Measurements from ENCODE around the gene CNOT2.
A peak's percentile ranks its signal among the peaks of the same experiment; 100 is the strongest.
"Not testable (repeated sequence)": the region's sequence is repeated elsewhere in the genome, so short reads cannot be mapped to it uniquely, and the experiment has no call there.

Gene CNOT2

GRCh38 chr12:70364695-70365397 lies 121.6 kb downstream of the CNOT2 start:
- DNase-seq (ENCODE audit: low read depth in 2 of 3, low spot score in 2 of 3), result peak in 1 of 3 experiments; percentile 1

- DNase-seq (ENCODE audit: low read depth in 2 of 3, low spot score in 2 of 3), result no peak
Observed at GRCh38 chr12:70365398-70365647, 122.1 kb downstream of the CNOT2 start.

GRCh38 chr12:70365648-70366518 lies 122.7 kb downstream of the CNOT2 start, which contains the start of gene KCNMB4:
TSS of gene KCNMB4 (plus strand) at chr12:70366290. CDS start at chr12:70366735, 445 bp downstream.
- peak; percentile 37 to 66 (median 54) for DNase-seq (ENCODE audit: low read depth in 2 of 3, low spot score in 2 of 3)

GRCh38 chr12:70366581-70367257 lies 123.5 kb downstream of the CNOT2 start:
- peak in 2 of 3 experiments; percentile 14 to 17 for DNase-seq (ENCODE audit: low read depth in 2 of 3, low spot score in 2 of 3)

GRCh38 chr12:70367258-70368141 lies 124.3 kb downstream of the CNOT2 start:
- DNase-seq (ENCODE audit: low read depth in 2 of 3, low spot score in 2 of 3), result no peak

GRCh38 chr12:70372881-70373280 lies 129.6 kb downstream of the CNOT2 start:
- no peak for DNase-seq (ENCODE audit: low read depth in 2 of 3, low spot score in 2 of 3)

- no peak for DNase-seq (ENCODE audit: low read depth in 2 of 3, low spot score in 2 of 3)
Observed at GRCh38 chr12:70379846-70380245, 136.6 kb downstream of the CNOT2 start.

GRCh38 chr12:70383484-70383883 lies 140.3 kb downstream of the CNOT2 start:
- DNase-seq (ENCODE audit: low read depth in 2 of 3, low spot score in 2 of 3), result no peak

- DNase-seq (ENCODE audit: low read depth in 2 of 3, low spot score in 2 of 3), result no peak
Observed at GRCh38 chr12:70383886-70384285, 140.7 kb downstream of the CNOT2 start.

- DNase-seq (ENCODE audit: low read depth in 2 of 3, low spot score in 2 of 3), result no peak
Observed at GRCh38 chr12:70386771-70387170, 143.5 kb downstream of the CNOT2 start.

- no peak for DNase-seq (ENCODE audit: low read depth in 2 of 3, low spot score in 2 of 3)
Observed at GRCh38 chr12:70389678-70390077, 146.4 kb downstream of the CNOT2 start.

- not testable (repeated sequence) for DNase-seq (ENCODE audit: low read depth in 2 of 3, low spot score in 2 of 3)
Observed at GRCh38 chr12:70392631-70393030, 149.4 kb downstream of the CNOT2 start.

- no peak for DNase-seq (ENCODE audit: low read depth in 2 of 3, low spot score in 2 of 3)
Observed at GRCh38 chr12:70393787-70394499, 150.7 kb downstream of the CNOT2 start.

- DNase-seq (ENCODE audit: low read depth in 2 of 3, low spot score in 2 of 3), result no peak
Observed at GRCh38 chr12:70398002-70398401, 154.8 kb downstream of the CNOT2 start.

GRCh38 chr12:70398862-70399261 lies 155.6 kb downstream of the CNOT2 start:
- no peak for DNase-seq (ENCODE audit: low read depth in 2 of 3, low spot score in 2 of 3)

- DNase-seq (ENCODE audit: low read depth in 2 of 3, low spot score in 2 of 3), result no peak
Observed at GRCh38 chr12:70399311-70399710, 156.1 kb downstream of the CNOT2 start.

GRCh38 chr12:70400124-70400523 lies 156.9 kb downstream of the CNOT2 start:
- no peak for DNase-seq (ENCODE audit: low read depth in 2 of 3, low spot score in 2 of 3)

- no peak for DNase-seq (ENCODE audit: low read depth in 2 of 3, low spot score in 2 of 3)
Observed at GRCh38 chr12:70402597-70402996, 159.4 kb downstream of the CNOT2 start.

GRCh38 chr12:70403826-70404225 lies 160.6 kb downstream of the CNOT2 start:
- no peak for DNase-seq (ENCODE audit: low read depth in 2 of 3, low spot score in 2 of 3)

Measured in activated CD8-positive, alpha-beta memory T cell treated with anti-CD3 and anti-CD28 coated beads for 48 hours (primary cell).